GM23338 (cell line): ENCODE data around the gene PLD1. TPM values are rescaled to one million over a fixed set of nuclear protein-coding genes. Genes with fewer than 3 reads are reported as not detected.

ENCODE experiments used
- ATAC-seq: fragments of 200-7000 bp; cut with Tn5 transposase; 3 replicates; pipeline ENCODE4 v1.9.1; 2020
- DNase-seq: peaks from one replicate; pipeline ENCODE4 v3.0.0-alpha.2; 2015; ENCODE audit warnings: low spot score
- H2AFZ ChIP-seq: fragments of 200-600 bp; sonication (generic); 2 replicates; pipeline ENCODE4 v1.8.0; 2016; ENCODE audit warnings: antibody characterized with exemption, mild to moderate bottlenecking, moderate library complexity
- H3F3A ChIP-seq: fragments of 200-600 bp; sonication (generic); replicated peaks from 2 replicates; pipeline ENCODE4 v1.8.0; 2017; ENCODE audit warnings: antibody characterized with exemption, mixed run types, low read depth
- H3K27ac ChIP-seq: fragments of 200-600 bp; sonication (generic); 2 replicates; pipeline ENCODE4 v1.6.1; 2016; ENCODE audit warnings: low read depth
- H3K27me3 ChIP-seq: fragments of 200-600 bp; sonication (generic); 2 replicates; pipeline ENCODE4 v1.8.0; 2016; ENCODE audit warnings: mild to moderate bottlenecking, mixed run types, moderate library complexity; ENCODE audit not compliant: insufficient read depth
- H3K36me3 ChIP-seq: fragments of 200-600 bp; sonication (generic); 2 replicates; pipeline ENCODE4 v1.8.0; 2016; ENCODE audit warnings: mild to moderate bottlenecking; ENCODE audit not compliant: insufficient read depth
- H3K4me1 ChIP-seq: fragments of 200-600 bp; sonication (generic); 2 replicates; pipeline ENCODE4 v1.8.0; 2016; ENCODE audit warnings: mild to moderate bottlenecking, moderate library complexity; ENCODE audit not compliant: insufficient read depth
- H3K4me2 ChIP-seq: fragments of 200-600 bp; sonication (generic); 2 replicates; pipeline ENCODE4 v1.7.1; 2017; ENCODE audit warnings: mixed run types
- H3K4me3 ChIP-seq: fragments of 200-600 bp; sonication (generic); 2 replicates; pipeline ENCODE4 v1.6.1; 2016; ENCODE audit warnings: mixed run types
- H3K79me2 ChIP-seq: fragments of 200-600 bp; sonication (generic); replicated peaks from 2 replicates; pipeline ENCODE4 v1.8.0; 2017; ENCODE audit warnings: mild to moderate bottlenecking; ENCODE audit not compliant: insufficient read depth
- H3K9me2 ChIP-seq: fragments of 200-600 bp; sonication (generic); 2 replicates; pipeline ENCODE4 v1.8.0; 2017; ENCODE audit not compliant: insufficient read depth
- H4K20me1 ChIP-seq: fragments of 200-600 bp; sonication (generic); replicated peaks from 2 replicates; pipeline ENCODE4 v1.8.0; 2017; ENCODE audit warnings: mild to moderate bottlenecking; ENCODE audit not compliant: insufficient read depth
- H3K27ac Mint-ChIP-seq: 2 replicates; pipeline ENCODE4 v1.8.0; 2020; ENCODE audit warnings: inconsistent platforms, mild to moderate bottlenecking, moderate library complexity, mixed read lengths
- H3K27me3 Mint-ChIP-seq: 3 replicates; pipeline ENCODE4 v1.8.0; 2022; ENCODE audit warnings: low read depth, mild to moderate bottlenecking, moderate library complexity, mixed read lengths, inconsistent platforms; ENCODE audit not compliant: insufficient read depth, poor library complexity
- H3K36me3 Mint-ChIP-seq: 3 replicates; pipeline ENCODE4 v1.8.0; 2021; ENCODE audit warnings: low read depth, mild to moderate bottlenecking, inconsistent platforms, moderate library complexity, mixed read lengths
- H3K4me1 Mint-ChIP-seq: 3 replicates; pipeline ENCODE4 v1.8.0; 2020; ENCODE audit warnings: mild to moderate bottlenecking, inconsistent platforms, mixed read lengths
- H3K4me3 Mint-ChIP-seq: 3 replicates; pipeline ENCODE4 v1.8.0; 2021; ENCODE audit warnings: moderate library complexity, mild to moderate bottlenecking, inconsistent platforms, mixed read lengths
- H3K9me3 Mint-ChIP-seq: 3 replicates; pipeline ENCODE4 v1.8.0; 2020; ENCODE audit warnings: moderate library complexity, mild to moderate bottlenecking, inconsistent platforms, mixed read lengths
- CREB1 ChIP-seq: fragments of 250-450 bp; sonication (Bioruptor Pico); IDR thresholded peaks from 2 replicates; pipeline ENCODE4 v1.5.0; 2020; ENCODE audit warnings: low read depth, mild to moderate bottlenecking, moderate library complexity
- POLR2AphosphoS5 ChIP-seq: IDR thresholded peaks from 2 replicates; pipeline ENCODE4 v1.6.1; 2016; ENCODE audit warnings: antibody characterized with exemption, low read depth
- ZNF114 ChIP-seq: fragments of 250-450 bp; sonication (Bioruptor Pico); IDR thresholded peaks from 2 replicates; pipeline ENCODE4 v1.5.0; 2020; ENCODE audit warnings: mild to moderate bottlenecking, moderate library complexity
- polyA plus RNA-seq: library from polyadenylated mRNA; unstranded; fragments of >200 nt; fragmentation: Nextera tagmentation; extraction: Ambion mirVana; gene quantifications from 2 replicates; pipeline ENCODE4 v1.2.1, GENCODE V29; 2016
- total RNA-seq: library from RNA; depleted of rRNA; stranded (reverse); fragments of >200 nt; shearing (Covaris generic); gene quantifications from 2 replicates; pipeline ENCODE4 v1.2.3, GENCODE V29; 2014
- TF ChIP-seq, protein P1 (sequence below), 2 experiments: fragments of 200-600 bp in 1 of 2; sonication (generic) in 1 of 2; conservative IDR thresholded peaks; 2 replicates each; pipeline versions ENCODE4 v1.5.1 to v1.6.1; 2016 to 2017; ENCODE audit warnings: antibody characterized with exemption in 2 of 2, low read depth in 2 of 2, mild to moderate bottlenecking in 2 of 2, moderate library complexity in 1 of 2
- TF ChIP-seq, protein P2 (sequence below): fragments of 250-450 bp; sonication (Bioruptor Pico); IDR thresholded peaks from 2 replicates; pipeline ENCODE4 v1.5.0; 2020; ENCODE audit warnings: mild to moderate bottlenecking, moderate library complexity

Gene PLD1
- total and polyA plus RNA-seq, 2 experiments from 2014 or later = 1.4 to 2.2 TPM

DNA sequence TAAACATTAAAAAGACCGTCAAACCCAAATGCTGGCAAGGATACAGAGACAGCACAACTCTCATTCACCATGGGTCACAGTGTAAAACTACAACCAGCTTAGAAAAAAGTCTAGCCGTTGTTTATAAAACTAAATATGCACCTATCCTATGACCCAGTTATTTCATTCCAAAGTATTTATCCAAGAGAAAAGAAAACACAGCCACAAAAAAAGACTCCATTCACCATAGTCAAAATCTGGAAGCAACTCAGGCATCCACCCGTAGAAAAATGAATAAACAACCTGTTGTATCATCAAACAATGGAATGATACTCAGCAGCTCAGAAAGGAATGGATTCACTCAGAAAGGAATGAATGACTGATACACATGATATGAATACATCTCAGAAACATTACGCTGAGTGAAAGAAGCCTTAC lies 28.6 kb downstream of the PLD1 start:
- Mint-ChIP-seq H3K27ac (no peak overlapping the region), H3K4me3 (no peak overlapping the region), H3K36me3 (no peaks in the 10 kb centered on the region), H3K27me3 (no peaks in the 10 kb centered on the region), H3K4me1 (peaks cover 8% of the 10 kb centered on the region), H3K9me3 (no peaks in the 10 kb centered on the region)
- Histone ChIP-seq H3F3A (no peaks in the 10 kb centered on the region), H3K79me2 (no peaks in the 10 kb centered on the region), H2AFZ (no peak overlapping the region), H3K27me3 (no peaks in the 10 kb centered on the region), H4K20me1 (no peaks in the 10 kb centered on the region), H3K4me3 (no peak overlapping the region), H3K4me2 (no peak overlapping the region), H3K9me2 (no peaks in the 10 kb centered on the region), H3K4me1 (peaks cover 7% of the 10 kb centered on the region; the same call in 1 of the 2 replicates), H3K36me3 (no peaks in the 10 kb centered on the region), H3K27ac (no peak overlapping the region)
- TF ChIP-seq, protein P1, sequence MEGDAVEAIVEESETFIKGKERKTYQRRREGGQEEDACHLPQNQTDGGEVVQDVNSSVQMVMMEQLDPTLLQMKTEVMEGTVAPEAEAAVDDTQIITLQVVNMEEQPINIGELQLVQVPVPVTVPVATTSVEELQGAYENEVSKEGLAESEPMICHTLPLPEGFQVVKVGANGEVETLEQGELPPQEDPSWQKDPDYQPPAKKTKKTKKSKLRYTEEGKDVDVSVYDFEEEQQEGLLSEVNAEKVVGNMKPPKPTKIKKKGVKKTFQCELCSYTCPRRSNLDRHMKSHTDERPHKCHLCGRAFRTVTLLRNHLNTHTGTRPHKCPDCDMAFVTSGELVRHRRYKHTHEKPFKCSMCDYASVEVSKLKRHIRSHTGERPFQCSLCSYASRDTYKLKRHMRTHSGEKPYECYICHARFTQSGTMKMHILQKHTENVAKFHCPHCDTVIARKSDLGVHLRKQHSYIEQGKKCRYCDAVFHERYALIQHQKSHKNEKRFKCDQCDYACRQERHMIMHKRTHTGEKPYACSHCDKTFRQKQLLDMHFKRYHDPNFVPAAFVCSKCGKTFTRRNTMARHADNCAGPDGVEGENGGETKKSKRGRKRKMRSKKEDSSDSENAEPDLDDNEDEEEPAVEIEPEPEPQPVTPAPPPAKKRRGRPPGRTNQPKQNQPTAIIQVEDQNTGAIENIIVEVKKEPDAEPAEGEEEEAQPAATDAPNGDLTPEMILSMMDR (conservative IDR thresholded peaks at IDR 0.05; ENCODE audit: low read depth in 2 of 2) = no peak
- no peak for DNase-seq
- no peak for ATAC-seq

DNA sequence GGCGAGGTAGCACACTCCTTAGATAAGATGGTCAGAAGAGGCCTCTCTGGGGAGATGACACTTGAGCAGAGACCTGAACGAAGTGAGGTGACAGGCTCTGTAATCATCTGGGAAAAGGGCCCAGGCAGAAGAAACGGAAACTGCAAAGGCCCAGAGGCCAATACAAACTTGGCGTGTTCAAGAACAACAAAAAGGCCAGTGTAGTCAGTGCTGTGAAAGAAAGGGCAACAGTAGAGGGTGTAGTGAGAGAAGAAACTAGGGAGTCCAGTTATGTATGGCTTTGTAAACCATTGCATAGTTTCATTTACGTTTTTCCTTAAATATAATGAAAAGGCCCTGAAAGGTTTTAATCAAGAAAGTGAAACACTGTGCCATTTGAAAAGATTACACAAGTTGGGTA lies 31.8 kb downstream of the PLD1 start:
- Histone ChIP-seq H3K79me2 (no peaks in the 10 kb centered on the region), H3K27ac (no peak overlapping the region), H3K27me3 (no peaks in the 10 kb centered on the region), H3K4me2 (no peak overlapping the region), H3F3A (no peaks in the 10 kb centered on the region), H3K4me3 (no peak overlapping the region), H2AFZ (no peak overlapping the region), H3K9me2 (no peaks in the 10 kb centered on the region), H4K20me1 (no peaks in the 10 kb centered on the region), H3K4me1 (peaks cover 13% of the 10 kb centered on the region), H3K36me3 (no peaks in the 10 kb centered on the region)
- no peak overlapping the region for H3K27ac Mint-ChIP-seq
- no peaks in the 10 kb centered on the region for H3K9me3 Mint-ChIP-seq
- H3K4me1 Mint-ChIP-seq = peaks cover 14% of the 10 kb centered on the region
- no peaks in the 10 kb centered on the region for H3K27me3 Mint-ChIP-seq
- DNase-seq = no peak
- no peak for ATAC-seq
- no peak overlapping the region for H3K4me3 Mint-ChIP-seq
- TF ChIP-seq CREB1 (CRISPR knock-in tag) = no peak
- TF ChIP-seq, protein P2, sequence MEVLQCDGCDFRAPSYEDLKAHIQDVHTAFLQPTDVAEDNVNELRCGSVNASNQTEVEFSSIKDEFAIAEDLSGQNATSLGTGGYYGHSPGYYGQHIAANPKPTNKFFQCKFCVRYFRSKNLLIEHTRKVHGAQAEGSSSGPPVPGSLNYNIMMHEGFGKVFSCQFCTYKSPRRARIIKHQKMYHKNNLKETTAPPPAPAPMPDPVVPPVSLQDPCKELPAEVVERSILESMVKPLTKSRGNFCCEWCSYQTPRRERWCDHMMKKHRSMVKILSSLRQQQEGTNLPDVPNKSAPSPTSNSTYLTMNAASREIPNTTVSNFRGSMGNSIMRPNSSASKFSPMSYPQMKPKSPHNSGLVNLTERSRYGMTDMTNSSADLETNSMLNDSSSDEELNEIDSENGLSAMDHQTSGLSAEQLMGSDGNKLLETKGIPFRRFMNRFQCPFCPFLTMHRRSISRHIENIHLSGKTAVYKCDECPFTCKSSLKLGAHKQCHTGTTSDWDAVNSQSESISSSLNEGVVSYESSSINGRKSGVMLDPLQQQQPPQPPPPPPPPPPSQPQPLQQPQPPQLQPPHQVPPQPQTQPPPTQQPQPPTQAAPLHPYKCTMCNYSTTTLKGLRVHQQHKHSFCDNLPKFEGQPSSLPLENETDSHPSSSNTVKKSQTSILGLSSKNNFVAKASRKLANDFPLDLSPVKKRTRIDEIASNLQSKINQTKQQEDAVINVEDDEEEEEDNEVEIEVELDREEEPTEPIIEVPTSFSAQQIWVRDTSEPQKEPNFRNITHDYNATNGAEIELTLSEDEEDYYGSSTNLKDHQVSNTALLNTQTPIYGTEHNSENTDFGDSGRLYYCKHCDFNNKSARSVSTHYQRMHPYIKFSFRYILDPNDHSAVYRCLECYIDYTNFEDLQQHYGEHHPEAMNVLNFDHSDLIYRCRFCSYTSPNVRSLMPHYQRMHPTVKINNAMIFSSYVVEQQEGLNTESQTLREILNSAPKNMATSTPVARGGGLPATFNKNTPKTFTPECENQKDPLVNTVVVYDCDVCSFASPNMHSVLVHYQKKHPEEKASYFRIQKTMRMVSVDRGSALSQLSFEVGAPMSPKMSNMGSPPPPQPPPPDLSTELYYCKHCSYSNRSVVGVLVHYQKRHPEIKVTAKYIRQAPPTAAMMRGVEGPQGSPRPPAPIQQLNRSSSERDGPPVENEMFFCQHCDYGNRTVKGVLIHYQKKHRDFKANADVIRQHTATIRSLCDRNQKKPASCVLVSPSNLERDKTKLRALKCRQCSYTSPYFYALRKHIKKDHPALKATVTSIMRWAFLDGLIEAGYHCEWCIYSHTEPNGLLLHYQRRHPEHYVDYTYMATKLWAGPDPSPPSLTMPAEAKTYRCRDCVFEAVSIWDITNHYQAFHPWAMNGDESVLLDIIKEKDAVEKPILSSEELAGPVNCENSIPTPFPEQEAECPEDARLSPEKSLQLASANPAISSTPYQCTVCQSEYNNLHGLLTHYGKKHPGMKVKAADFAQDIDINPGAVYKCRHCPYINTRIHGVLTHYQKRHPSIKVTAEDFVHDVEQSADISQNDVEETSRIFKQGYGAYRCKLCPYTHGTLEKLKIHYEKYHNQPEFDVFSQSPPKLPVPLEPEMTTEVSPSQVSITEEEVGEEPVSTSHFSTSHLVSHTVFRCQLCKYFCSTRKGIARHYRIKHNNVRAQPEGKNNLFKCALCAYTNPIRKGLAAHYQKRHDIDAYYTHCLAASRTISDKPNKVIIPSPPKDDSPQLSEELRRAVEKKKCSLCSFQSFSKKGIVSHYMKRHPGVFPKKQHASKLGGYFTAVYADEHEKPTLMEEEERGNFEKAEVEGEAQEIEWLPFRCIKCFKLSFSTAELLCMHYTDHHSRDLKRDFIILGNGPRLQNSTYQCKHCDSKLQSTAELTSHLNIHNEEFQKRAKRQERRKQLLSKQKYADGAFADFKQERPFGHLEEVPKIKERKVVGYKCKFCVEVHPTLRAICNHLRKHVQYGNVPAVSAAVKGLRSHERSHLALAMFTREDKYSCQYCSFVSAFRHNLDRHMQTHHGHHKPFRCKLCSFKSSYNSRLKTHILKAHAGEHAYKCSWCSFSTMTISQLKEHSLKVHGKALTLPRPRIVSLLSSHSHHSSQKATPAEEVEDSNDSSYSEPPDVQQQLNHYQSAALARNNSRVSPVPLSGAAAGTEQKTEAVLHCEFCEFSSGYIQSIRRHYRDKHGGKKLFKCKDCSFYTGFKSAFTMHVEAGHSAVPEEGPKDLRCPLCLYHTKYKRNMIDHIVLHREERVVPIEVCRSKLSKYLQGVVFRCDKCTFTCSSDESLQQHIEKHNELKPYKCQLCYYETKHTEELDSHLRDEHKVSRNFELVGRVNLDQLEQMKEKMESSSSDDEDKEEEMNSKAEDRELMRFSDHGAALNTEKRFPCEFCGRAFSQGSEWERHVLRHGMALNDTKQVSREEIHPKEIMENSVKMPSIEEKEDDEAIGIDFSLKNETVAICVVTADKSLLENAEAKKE (CRISPR knock-in tag) = no peak
- TF ChIP-seq ZNF114 = no peak
- TF ChIP-seq POLR2AphosphoS5 = no peak
- no peaks in the 10 kb centered on the region for H3K36me3 Mint-ChIP-seq
